ENCODE data around the gene ECSCR.

Gene ECSCR

DNA sequence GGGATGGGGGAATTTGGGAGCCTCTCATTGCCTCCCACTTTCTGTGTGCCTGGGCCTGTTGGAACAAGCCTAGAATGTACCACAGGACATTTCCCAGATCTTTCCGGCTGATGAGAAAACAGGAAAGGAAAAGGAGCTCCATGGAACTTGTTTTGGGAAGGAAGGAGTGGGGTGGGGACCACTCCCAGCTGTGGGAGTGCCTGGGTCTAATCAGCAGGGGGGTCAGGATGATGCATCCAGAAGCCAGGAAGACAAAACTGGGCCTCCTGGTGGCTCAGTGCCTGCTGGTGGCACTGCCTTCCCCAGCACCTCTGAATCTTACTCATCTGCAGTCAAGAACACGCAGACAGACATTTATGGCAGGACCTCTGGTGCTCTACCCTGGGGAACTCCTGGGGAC, 11.0 kb upstream of the ECSCR start:
- no peak for DNase-seq

DNA sequence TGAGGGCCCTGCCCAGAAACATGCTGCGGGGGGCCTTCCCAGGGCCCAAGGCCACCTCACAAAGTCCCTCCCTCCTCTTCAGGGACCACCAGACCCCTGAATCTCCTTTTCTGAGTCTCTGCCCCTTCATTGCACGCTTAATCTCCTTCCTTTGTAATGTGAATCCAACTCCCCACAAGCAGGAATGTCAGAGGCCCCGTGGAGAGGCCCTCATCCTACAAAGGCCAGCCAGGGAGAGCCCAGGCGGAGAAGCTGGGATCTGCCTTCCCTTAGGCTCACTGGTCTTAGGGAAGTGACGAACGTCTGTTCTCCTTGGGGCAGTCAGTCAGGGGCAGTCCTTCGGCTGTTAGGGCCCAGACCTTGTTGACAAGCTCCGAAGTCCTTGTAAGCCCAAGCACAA, 10.6 kb upstream of the ECSCR start:
- no peak for DNase-seq

DNA sequence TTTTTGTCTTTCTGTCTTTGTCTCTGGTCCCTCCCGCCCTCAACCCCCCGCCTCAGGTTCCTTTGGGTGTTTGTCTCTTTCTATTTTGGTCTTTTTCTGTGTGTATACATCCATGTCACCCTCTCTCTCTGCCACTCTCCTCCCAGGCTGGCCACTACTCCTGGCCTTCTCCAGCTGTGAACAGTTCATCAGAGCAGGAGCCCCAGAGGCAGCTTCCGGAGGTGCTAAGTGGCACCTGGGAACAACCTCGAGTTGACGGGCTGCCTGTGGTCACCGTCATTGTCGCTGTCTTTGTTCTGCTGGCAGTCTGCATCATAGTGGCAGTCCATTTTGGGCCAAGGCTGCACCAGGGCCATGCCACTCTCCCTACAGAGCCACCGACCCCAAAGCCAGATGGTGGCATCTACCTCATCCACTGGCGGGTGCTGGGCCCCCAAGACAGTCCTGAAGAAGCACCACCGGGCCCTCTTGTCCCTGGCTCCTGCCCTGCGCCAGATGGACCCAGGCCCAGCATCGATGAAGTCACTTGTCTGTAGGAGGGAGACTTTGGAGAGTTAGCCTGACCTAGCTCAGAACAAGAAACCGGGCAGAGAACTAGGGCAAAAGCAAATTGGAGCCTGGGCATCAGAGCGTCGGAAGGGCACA, 10.0 kb upstream of the ECSCR start:
- DNase-seq: no peak

DNA sequence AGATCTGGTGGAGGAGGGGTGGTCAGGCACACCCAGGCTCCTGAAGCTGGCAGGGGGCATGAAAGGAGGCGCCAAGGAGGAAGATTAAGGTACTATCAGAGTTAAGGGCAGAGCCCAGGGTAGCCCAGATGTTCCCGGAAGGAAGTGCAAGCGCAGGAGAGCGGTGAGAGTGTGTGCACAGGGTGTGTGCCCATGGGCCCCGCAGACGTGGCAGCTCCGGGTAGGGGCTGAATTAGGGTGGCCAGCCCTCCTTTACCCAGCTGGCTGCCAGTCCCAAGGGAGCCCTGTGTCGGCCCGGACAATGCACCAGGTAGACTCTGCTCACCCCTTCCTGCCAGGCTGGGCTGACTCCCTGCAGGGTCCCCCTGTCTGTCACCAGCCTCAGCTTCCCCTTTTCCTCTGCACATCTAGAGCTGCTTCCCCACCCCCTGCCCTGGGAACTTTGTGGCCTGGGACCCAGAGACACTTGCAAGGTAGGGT, 8.3 kb upstream of the ECSCR start, which contains the start of gene SMIM33:
Gene SMIM33 (plus strand): TSS at position 184 of the 480 bp plus-strand sequence. CDS start 118 bp downstream, at position 302.
- DNase-seq: no peak

DNA sequence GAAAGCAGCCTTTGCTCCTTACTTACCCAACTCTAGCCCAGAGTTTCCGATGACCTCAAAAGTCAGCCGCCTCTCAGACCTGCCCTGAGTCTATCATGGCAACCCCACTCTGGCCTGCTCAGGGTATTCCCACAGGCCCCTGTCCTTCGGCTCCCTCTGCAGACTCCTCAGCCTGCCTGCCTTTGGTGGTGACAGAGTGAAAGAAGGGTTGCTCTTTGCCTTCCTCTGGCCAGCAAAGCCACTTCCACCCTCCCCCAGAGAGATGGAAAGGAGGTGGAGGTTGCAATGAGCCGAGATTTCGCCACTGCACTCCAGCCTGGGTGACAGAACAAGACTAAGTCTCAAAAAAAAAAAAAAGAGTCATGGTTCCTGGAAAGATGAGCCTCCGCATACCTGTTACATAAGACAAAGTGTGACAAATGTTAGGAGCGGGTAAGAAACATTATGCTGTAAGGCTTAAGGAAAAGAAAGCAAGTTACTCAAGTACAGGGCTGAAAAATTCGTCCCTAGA, 5.9 kb upstream of the ECSCR start:
- DNase-seq: no peak

DNA sequence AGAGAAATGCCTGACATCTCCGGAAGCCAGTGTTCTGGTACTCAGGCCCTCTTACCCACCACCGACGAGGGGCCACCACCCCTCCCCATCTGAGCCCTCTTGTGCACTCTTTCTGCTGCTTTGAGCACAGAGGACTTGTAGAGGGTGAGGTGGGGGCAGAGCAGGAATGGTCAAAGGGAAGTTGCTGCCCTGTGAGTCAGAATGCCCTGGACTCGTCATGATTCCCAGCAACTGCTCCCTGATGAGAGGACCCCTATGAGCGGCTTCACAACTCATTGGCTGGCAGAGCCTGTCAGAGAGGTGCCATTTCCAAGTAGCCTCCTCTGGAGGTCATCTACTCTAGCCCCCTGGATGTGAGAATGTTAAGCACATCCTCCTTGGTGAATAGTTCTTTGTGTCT, 845 bp downstream of the ECSCR start:
- no peak for DNase-seq

DNA sequence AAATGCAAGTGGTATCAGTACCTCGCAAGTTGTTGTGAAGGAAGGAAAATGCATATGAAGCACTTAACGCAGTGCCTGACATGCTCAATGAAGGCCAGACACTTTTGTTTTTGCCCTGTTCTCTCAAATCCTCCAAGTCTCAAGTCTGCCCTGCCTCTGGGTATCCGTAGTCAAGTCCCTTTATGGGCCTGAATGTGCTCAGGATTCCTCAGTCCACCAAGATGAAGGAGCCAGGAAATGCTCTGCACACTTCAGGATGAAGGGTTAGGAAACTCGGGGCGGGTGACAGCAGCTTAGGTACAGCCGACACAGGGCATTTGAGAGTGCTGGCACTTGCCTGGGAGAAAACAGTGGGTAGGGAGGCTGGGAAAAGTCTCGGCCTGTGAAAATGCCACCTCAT, 1.4 kb downstream of the ECSCR start:
- no peak for DNase-seq

DNA sequence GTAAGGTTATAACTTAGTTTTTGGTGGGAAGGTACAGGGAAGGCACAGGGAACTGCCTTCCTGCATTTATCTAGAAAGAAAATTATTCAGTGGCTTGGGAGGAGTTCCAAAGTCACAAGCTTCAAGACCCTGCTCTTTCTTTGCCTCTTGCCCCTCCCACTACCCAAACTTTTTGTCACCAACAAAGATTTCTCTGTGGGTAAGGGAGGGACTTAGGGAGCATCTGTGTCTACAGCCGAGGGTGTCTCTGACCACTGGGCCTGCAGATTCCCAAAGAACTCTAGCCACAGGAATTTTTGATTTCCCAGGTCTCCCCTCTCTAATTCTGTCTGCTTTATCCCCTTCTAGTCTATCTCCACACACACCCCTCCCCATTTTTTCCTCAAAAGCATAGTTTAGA, 2.1 kb downstream of the ECSCR start:
- DNase-seq: no peak

DNA sequence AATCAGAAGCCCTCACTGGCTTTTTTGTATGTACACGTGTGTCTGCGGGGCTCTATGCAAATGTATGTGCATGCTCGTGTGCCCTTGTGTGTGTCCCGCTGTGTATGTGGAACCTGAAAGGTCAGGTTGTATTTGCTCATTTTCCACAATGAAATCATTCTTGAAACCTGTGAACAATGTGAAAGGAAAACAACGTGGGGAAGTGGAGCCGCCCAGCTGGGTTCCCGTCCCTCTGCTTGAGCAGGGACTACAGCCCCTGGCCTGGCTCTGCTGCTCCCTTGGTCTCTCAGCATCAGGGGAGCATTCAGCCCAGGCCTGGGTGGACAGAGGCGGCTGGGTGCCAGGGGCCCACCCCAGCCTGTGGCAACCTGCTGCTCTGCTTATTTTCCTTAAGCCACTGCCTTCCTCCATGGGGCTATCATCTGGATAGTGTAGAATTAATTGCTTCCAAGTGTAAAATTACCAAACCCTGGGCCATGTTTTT, 3.0 kb downstream of the ECSCR start:
- DNase-seq: no peak

DNA sequence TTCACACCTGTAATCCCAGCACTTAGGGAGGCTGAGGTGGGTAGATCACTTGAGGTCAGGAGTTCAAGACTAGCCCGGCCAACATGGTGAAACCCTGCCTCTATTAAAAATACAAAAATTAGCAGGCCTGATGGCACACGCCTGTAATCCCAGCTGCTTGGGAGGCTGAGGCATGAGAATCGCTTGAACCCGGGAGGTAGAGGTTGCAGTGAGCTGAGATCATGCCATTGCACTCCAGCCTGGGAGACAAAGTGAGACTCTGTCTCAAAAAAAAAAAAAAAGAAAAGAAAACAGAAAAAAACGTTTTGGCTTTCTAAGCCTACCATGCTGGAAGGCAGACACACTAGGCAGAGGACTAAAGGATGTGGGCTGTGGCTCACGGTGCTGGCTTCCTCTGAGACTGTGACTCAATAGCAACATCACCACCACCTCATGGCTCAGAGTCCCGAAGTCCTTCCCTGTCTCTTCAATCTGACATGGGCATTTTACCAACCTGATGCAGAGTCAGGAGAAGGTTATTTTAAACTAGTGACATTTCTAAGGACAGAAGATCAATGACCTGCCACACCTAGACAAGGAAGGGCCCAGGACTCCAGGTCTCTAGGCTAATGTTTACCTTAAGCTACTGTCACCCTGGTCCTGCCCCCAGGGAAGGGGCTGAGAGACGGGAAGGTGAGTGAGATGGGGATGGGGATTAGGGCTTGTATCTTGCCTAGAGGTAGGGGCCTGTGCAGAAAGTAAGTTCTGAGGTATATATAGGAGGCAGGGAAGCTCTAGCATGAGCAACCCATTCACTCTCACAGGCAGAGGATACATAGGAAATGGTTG, 3.7 kb downstream of the ECSCR start:
- DNase-seq: no peak

DNA sequence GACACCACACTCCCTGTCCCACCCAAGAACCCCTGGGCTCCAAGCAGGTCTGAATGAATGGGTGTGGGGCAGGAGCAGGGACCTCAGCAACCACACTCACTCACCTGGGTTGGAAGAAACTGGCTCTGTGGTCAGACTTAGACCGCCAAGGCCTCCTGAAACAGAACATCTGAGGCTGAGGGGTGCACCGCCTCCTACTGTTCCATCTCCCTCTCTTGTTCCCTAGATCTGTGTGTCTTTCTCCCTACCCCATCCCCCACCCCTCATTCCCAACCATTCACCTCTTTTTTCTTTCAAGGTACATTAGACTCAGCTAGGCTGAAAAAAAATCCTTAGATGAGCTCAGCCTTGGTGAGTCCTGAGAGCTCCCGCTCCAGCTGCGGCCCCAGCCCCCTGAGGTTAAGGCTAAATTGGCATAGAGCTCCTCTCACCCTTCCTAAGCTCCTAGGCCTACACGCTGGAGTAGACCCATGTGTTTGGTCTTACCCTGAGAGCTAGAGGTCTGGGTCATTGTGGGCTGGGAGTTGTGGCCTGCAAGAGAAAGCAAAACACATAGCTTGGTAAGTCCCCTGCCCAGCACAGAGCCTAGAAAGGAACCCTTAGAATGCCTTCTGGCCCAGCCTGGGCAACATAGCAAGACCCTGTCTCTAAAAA, 4.8 kb downstream of the ECSCR start:
- DNase-seq: no peak

DNA sequence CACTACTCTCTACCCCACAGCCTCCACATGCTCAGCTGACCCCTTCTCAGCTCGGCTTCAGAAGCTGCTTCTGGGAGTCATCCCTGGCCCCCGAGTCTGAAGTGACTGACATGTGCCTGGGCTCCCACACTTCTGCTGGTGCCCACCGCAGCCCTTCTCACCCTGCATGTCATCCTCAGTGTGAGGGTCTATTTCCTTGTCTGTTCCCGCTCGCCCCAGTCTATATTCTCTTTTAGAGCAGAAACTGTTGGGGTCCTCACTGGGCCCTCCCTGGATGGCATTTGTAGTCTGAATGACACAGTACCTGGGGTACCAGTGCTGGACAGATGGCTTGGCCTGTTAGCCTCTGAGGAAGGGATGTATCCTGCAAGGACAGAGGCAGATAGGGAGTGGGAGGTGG, 5.3 kb downstream of the ECSCR start:
- no peak for DNase-seq

DNA sequence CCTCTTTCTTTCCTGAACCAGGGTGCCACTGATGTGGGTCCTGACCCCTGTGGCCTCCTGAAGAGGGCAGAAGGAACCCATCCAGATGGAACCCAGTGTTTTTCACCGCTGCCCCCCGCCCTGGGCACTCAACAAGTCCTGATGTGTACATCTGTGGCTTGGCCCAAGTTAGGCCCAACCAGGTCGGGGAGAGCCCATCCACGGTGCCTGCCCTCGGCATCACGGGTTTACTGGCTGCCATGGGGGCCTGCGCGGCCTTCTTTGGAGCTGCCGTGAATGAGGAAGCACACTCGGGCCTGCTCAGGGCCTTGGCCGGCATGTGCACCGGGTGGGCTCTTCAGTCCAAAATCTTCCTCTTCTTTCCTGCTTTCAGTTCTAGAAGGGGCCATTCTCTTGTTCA, 5.8 kb downstream of the ECSCR start:
- DNase-seq: no peak

DNA sequence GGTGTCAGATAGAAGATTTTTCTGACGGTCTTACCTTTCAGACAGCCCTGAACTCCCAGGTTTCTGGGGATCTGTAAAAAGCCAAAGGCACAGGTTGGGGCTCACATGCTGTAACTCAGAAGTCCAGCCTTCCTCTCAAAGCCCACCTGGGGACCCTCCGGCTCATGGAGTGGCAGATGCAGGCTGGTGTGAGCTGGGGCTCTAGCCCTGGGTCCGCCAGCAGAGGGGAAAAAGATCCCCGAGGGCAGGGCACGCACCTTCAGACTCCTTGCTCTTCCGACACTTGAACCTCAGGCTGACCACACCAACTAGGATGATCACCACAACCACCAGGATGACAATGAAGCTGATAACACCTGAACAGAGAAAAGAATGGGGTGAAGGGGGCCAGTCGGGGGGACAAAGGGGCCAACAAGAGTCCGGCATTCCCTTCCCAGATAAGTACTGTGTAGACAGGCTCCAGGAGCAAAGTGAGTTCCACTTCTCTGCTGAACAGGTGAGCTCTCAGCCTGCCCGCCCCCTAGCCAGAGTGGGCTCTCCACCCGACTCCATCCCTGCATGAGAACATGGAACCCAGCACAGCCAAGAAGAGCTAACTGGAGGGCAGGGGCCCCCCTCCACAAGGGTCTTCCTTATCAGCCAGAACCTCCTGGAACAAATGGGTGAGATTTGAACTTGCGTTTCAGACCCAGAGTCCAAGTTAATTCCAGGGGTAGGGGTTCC, 7.8 kb downstream of the ECSCR start:
- no peak for DNase-seq

DNA sequence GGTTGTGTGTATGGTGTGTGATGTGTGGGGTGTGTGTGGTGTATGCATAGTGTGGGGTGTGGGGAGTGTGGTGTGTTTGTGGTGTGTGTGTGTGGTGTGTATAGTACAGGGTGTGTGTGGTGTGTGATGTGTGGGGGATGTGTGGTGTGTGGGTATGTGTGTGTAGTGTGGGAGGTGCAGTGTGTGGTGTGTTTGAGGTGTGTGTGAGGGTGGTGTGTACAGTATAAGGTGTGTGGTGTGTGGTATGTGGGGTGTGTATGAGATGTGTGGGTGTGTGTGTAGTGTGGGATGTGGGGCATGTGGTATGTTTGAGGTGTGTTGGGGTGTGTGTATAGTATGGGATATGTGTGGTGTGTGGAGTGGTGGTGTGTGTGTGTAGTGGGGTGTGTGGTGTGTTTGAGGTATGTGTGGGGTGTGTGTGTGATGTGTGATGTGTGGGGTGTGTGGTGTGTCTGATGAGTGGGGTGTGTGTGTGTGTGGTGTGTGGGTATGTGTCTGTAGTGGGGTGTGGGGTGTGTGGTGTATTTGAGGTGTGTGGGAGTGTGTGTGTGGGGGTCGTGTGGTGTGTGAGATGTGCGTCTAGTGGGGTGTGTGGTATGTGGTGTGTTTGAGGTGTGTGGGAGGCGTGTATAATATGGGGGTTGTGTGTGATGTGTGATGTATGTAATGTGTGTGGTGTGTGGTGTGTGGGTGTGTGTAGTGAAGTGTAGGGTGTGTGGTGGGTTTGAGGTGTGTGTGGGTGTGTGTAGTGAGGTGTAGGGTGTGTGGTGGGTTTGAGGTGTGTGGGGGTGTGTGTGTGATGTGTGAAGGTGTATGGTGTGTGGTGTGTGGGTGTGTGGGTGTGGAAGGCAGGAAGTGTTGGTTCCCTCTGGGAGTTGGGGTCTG, 8.6 kb downstream of the ECSCR start:
- DNase-seq: no peak

DNA sequence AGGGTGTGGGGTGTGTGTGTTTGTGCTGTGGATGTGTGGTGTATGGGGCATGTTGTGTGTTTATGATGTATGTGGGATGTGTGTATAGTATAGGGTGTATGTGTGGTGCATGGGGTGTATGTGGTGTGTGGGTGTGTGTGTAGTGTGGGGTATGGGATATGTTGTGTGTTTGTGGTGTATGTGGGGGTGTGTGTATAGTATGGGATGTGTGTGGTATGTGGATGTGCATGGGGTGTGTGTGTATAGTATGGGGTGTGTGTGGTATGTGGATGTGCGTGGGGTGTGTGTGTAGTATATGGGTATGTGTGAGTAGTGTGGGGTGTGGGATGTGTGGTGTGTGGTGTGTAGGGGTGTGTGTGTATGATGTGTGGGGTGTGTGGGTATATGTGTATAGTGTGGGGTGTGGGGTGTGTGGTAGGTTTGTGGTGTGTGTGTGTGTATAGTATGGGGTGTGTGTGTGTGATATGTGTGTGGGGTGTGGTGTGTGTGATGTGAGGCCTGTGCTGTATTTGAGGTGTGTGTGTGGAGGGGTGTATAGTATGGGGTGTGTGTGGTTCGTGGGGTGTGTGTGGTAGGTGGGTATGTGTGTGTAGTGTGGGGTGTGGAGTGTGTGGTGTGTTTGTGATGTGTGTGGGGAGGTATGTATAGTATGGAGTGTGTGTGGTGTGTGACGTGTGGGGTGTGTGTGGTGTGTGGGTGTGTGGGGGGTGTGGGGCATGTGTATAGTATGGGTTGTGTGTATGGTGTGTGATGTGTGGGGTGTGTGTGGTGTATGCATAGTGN, 10.5 kb downstream of the ECSCR start:
- DNase-seq: no peak

DNA sequence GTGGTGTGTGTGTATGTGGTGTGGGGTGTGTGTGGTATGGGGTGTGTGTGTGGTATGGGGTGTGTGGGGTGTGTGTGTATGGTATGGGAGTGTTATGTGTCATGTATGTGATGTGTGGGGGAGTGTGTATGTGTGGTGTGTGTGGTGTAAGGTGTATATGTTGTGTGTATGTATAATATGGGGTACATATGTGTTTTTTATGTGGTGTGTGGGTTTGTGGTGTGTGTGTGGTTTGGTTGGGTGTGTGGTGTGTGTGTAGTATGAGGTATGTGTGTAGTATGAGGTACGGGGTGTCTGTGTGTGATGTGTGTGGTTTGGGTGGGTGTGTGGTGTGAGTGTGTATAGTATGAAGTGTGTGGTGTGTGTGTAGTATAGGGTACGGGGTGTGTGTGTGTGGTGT, 11.4 kb downstream of the ECSCR start:
- no peak for DNase-seq

DNA sequence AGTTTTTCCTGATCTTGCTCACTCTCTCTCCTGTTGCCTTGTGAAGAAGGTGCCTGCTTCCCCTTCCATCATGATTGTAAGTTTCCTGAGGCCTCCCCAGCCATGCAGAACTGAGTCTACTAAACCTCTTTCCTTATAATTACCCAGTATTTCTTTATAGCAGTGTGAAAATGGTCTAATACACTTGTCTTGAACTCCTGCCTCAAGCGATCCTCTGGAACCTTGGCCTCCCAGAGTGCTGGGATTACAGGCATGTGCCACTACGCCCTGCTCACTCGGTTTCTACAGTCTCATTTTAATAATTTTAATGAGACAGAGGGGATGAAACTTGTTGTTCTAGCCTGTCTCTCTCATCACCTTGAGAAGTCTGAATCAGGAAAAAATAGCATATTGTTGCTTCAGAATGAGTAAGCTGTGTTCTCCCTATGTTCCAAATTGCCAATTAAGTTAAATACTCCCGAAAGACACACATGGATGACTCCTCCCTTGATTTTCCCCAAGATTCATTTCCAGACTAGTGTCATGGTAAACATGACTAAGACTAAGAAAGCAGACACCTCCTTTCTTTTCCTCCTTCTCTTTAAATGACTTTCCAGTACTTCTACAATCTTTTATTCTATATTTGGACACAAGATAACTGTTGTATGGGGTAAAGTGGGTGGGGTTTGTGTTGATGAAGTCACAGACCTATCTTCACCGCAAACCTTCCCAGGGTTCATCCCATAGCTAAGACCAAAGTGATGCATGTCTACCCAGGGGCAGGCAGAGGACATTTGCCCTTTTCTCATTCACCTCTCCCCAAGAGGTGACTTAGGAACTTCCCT, 15.4 kb downstream of the ECSCR start:
- DNase-seq: no peak

DNA sequence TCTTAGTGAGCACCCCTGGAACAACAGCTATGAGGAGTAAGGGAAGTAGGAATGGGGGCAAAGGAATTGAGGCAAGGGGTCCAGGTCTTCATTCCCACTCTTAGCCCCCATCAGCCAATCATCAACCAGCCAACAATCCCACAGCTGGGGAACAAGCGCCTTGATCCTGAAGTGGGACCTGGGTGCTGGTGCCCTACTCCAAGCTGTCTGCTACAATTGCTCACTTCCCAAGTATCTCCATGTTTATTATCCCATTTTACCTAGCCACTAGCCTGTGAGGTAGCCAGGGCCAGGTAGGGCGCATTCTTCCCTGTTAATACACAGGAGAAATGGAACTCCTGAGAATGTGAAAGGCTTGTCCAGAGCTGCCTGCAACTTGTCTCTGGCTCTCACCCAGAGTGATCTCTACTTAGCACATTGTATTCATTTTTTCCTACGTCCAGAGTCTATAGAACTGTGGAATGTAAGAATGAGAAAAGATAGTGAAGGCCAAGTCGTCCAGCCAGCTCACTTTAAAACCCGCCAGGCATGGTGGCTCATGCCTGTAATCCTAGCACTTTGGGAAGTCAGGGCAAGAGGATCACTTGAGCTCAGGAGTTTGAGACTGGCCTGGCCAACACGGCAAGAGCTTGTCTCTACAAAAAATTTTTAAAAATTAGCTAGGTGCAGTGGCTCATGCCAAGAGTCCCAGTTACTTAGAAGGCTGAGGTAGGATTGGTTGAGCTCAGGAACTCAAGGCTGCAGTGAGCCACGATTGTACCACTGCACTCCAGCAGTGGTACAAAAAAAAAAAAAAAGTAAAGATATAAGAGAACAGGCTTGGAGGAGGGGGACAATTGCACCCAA, 17.0 kb downstream of the ECSCR start:
- no peak for DNase-seq

Data from NCI-H82 (cell line).